ENCODE measurements around the gene MYBPC1. TPM values are rescaled to one million over a fixed set of nuclear protein-coding genes. Genes with fewer than 3 reads are reported as not detected.

MYBPC1 gene
- total and polyA plus RNA-seq, 9 of the 15 experiments (the other 6 are each of a cell fraction or from before 2014, with no cell fraction given) = not detected

- TF ChIP-seq MGA (IDR thresholded peaks at IDR 0.05) = no peak
- no peak for TF ChIP-seq RBM15 (IDR thresholded peaks at IDR 0.05; ENCODE audit: insufficient read depth, low read length)
- TF ChIP-seq E2F6 (IDR thresholded peaks at IDR 0.05; ENCODE audit: borderline replicate concordance in 1 of 2, extremely low read depth in 1 of 2, insufficient read depth in 1 of 2, insufficient read length in 1 of 2, low read depth in 1 of 2, low read length in 1 of 2, poor library complexity in 1 of 2, severe bottlenecking in 1 of 2) = peak in 1 of 2 experiments; percentile 47
These were observed 102.6 kb downstream of the MYBPC1 start, which contains the start of gene CHPT1 (continued) for GRCh38 chr12:101697197-101697929.

All from K562 (cell line).